Stimulated activated CD4-positive, alpha-beta T cell treated with anti-CD3 and anti-CD28 coated beads, Interleukin-12 subunit alpha, Interleukin-12 subunit beta, amount 100 ng/mL, for 24 hours (primary cell): ENCODE measurements around the gene PEPD.
A peak's percentile ranks its signal among the peaks of the same experiment; 100 is the strongest.

Experiments
- DNase-seq, 2 experiments: peaks; one replicate each; pipeline ENCODE4 v3.0.0-alpha.2; 2020; ENCODE audit warnings: low read depth in 2 of 2

PEPD gene

DNA sequence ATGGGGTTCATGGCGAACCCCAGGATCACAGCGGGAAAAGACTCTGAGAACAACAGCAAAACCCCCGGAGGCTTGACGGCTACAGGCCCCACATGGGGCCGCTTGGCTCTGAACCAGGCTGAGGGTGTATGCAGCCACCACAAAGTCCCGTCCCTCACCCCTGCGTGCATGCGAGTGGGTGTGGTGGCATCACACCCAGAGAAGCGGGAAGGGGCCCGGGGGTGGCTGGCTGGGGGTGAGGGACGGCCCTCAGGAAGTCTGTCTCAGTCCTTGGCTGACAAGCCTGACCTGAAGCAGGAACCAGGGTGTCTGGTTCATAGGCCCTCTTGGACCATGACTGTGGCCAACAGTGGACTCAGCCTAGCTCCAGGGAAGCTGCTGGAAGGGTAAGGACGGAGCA, 113.9 kb downstream of the PEPD start:
- DNase-seq, result no peak

DNA sequence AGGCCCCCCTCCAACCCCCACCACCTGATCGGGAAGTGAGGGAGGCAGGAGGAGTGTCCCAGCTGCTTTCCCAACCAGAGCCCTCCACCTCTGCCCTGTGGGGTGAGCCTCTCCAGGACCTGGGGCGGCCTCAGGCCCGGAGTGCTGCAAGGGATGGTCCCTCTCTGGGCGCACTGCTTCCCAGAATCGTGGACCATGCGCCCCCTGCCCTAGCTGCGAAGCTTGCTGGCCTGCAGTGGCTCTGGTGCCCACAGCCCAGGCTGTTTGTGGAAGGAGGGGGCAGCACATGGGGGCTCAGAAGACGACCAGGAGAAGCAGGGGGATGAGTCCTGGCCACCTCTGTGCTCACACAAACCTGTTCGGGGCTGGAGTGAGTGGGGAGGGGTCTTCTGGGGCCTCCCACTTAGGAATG, 114.4 kb downstream of the PEPD start:
- DNase-seq, result no peak

DNA sequence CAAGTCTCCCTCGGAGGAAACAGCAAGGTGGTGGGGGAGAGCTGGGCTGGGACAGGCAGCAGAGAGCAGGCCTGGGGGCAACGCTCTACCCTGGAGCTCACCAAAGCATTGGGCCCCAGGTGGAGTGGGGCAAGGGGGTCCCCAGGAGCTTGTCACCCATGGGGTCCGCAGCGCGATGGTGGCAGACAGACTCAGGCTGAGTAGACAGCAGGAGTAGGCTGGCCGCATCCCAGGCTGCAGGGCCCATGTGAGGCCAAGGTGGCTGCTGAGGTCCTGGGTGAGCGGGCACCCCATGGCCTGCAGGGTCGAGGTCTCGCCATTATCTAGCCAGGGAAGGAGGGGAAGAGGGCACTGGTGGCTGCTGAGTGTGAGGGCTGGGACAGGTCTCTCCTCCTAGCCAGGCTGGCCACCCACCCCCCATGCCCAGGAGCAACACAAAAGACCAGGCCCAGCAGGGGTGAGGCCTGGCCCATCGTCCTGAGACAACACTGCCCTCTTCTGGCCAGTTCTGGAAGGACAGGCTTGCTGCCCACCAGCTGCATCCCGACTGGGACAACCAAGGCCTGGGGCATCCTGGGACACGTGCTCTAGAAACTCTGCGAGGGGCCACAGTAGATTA, 115.0 kb downstream of the PEPD start:
- DNase-seq, result peak; percentile 67 to 75

DNA sequence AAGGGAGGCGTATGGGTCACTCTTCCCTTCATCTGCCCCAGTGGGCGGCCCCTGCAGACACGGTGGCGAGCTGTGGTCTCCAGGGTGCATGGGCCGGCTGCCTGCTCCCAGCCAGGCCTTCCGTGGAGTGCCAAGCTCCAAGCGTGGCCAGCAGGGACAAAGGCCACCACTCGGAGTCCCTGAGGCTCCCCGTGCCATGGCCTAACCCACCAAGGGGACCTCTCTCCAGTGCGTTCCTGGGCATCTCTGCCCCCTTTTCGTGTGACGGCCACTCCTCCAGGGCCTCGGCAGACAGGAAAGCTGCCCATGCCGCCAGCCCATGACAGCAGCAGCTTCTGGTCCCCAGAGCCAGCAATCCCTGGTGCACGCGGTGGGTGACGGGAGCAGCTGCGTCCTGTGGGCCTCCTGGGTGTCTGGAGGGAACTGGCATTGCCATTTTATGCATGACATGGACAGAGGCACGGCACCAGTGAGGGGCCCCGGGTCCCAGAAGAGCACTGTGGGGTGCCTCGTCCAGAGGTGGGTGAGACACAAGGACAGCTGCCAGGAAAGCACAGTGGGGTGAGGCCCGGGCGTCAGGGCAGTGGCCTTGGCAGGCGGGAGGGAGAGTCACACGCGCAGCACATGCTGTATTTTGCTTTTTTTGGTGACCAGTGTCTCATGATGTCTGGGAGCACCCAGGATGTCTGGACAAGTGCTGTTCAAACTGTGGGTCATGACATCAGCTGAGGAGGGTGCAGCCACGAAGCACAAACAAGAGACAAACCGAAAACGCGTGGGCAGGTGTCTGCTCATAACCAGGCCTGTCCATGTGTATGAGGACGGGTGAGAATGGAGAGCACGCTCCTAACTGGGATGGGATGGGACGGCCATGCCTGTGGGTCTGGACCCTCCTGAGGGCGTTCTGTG, 115.8 kb downstream of the PEPD start:
- no peak for DNase-seq

DNA sequence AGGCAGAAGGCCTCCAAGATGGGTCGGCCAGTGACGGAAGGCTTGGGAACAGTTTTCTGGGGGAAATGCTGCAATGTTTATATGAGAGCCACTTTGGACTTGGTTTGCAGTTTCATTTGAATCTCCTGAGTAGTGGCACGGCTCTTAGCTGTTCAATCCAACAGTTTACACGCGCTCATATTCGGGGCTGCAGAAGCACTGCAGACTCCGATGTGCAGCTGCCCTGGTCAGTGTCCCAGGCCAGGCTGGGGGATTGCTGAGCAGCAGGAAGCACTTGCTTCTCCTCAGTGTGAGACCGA, 116.4 kb downstream of the PEPD start:
- DNase-seq, result no peak

DNA sequence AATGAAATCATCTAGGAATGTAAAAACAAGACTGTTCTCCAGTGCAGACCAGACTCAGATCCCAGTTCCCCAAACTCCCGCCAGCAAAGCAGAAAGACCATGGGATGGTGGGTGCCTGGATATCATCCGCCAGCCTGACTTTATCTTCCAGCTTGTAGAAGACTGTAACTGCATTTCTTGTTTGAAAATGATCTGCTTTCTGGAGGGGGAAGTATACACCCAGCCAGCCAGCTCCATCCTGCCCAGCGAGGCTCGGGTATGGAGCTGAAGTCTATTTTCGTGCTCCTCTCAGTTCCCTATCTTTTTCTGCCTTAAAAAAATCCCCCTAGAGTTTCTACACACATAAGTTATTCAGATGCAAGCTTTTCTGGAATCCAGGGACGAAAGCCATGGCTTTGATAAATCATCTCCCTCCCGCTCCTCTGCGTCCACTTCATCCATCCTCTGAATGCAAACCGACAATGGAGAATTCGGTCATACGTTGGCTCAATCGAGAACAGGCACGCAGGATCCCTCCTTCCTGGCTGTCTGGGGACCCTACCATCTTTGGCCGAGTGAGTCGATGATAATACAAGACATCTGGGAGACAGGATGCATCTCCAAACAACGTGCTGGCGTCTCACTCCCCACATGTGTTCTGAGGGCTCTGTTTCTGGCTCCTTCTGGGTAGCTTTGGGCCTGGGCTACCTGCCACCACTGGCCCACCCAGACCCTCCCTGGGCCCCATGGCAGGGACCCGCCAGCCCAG, 116.9 kb downstream of the PEPD start:
- DNase-seq, result no peak

DNA sequence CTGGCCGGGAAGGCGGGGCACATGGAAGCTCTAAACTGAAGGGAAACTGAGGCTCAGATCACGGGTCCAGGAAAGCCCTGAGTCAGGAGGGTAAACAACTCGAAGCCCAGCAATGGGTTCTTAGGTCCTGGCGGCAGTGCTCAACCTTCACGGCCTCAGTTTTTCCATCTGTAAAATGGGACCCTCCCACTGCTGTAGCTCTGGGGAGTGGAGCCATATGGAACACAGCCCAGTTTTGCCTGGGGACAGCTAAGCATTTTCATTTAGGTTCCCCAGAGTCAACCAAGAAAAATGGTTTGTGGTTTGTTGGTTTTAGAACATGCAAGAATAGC, 117.7 kb downstream of the PEPD start:
- no peak for DNase-seq

DNA sequence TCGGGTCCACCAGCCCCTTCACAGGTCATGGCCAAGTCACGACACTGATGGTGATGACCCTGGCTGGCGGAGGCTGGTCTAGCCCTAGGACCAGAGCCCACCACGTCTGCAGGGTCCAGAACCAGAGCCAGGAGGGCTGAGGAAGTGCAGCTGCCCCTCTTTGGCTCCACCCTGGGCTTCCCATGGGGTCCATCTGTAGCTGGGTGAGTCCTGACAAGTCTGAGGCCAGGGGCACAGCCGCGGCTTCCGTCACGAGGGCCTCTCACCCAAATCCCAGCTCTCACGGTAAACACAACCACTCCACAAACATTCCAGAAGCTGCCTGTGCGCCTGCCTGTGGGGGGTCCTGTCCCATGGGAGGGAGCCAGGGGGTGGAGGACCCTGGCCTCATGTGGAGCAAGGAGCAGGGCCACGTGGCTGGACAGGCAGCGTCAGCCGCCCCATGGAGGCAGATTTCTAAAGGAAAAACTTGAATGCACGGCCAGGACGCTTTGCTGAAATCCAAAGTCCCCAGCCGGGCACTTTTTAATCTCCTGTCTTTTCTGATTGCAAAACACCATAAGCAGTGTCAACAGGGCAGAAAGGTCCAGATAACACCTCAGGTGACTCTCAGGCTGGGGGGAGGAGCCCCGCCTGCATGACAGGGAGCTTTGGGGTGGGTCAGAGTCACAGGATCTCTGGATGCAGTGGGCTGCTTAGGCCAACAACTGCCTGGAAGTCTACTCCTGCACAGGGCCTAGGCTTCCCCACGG, 118.2 kb downstream of the PEPD start:
- no peak for DNase-seq

DNA sequence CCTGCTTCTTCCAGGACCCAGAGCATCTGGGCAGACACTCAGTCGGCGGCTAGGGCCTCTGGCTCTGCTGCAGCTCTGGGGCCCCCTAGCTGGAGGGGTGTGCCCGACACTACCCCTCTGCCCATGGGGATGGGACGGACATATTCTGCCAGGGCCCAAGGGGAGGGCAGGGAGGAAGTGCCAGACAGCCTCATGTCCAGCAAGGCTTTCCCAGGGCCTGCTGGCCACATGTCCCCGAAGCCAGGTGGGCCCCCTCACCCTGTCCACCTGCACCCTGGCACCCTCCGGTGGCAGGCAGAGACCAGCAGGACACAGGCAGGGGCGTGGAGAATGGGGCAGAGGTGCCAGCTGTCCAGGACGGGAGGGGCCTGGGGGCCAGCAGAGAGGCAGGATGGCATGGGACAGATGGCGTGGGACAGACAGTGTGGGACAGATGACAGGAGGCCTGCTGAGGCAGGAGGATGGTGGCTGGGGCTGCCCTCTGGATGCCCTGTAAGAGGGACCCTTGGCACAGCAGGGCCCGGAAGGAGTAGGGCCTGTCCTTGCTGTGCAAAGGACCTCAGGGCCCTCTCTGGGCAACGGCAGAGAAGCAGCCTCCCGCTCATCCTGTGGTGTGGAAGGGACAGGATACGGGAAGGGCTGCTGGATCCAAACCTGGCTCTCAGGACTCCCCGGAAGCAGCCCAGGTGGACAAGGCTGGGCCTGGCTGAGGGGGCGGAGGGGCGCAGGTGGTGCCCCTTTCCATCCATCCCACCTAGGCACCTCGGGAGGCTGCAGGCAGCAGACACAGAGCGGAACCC, 119.0 kb downstream of the PEPD start:
- DNase-seq, result no peak

DNA sequence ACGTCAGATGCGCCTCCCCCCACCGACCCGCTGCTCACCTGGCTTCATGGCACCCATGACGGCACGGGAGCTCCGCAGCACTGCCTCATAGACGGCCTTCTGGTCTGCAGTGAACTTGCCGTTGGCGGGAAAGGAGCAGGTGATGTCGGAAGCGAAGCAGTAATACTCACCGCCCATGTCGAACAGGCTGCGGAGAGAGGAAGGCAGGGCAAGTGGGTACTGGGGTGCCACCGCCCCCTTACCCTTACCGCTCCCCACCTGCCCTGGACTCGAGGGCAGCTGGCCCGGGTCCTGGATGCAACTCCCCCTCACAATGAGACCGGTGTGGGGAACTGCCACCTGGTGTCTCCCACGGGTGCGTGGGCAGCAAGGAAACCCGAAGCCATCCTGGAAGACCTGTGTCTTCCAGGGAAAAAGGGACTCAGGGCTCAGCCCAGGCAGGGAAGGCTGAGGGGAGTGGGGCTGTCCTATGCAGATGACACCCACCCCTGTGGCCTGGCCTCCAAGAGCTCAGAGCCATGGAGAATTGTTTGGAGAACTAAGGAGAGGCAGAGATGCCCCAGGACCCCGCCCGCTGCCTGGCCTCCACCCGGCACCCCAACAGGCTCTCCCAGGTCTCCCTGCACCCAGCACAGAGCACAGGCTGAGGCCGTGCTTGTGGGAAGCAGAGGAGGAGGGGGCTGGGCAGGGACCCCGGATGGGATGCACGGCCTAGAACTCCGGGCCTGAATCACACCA, 119.7 kb downstream of the PEPD start:
- no peak for DNase-seq

DNA sequence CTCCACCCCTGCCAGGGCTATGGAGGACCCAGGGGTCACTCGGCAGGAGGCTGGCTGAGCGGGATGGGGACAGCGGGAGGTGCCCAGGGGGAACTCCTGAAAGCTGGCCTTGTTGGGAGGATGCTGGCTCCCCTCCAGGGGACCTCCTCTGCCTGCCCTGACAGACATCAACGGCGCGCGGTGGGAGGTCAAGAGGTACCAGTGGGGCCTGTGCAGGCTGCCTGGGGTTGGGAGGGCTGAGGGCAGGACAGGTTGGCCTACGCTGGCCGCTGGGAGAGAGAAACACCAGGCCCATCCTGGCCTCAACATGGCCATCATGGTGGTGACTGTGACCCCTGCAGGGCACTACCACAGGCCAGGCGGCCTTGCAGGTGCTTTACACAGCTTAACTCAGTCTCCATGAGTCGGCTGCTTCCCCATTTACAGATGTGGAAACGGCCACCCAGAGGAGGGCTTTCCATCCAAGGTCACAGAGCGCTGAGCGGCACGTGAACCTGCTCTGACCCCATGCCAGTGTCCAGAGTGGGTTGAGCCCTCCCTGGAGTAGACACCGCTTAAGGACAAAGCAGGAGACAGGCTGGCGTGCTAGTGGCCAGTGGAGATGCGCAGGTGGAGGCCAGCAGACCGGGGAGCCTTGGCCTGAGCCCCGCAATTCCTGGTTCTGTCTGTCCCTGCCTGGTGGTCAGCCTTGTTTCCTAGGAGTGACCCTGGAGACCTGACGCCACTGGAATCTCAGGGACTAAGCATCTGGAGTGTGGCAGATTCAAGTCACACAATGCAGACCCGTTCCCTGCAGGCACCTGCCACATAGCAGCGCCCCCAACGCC, 120.5 kb downstream of the PEPD start:
- DNase-seq, result no peak

DNA sequence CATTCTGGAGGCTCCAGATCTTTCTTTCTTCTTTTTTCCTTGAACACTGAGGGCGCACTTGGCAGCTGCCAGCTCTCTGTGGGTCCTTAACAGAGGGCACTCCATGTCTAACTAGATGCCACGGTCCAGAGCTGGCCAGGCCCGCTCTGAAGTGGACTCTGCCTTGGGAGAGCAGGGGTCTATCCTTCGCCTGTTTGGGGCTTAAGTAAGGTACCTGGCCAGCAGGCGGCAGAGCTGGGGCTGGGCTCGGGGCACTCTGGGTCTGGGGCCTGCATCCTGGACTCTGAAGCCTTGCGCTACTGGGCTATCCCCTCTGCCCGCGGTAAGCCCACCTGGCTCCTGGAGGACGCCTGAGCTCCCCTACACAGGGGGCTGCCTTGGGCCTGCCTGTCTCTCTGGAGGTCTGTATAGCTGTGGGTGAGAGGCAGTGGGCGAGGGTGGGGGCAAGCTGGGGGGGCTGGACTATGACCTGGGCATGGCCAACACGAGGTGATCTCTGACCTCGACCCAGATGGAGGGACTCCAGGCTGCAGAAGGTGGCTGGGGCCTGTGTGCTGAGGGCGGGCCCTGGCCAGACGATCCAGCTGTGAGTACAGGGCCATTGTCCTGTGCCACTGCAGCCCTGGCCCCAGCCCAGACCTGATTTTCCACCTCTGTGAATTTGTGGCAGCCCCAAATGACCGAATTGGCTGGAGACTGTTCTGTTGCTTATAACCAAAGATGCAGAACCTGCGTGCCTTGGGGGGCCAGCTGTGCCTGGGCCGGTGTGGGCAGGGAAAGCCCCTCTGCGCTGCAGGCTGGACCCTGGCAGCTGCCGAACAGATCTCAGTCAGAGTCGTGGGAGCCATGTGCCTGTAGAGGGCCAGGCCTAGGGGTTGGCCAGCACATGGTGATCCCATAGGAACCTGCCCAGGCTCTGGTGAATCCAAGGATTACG, 121.6 kb downstream of the PEPD start:
- DNase-seq, result no peak

DNA sequence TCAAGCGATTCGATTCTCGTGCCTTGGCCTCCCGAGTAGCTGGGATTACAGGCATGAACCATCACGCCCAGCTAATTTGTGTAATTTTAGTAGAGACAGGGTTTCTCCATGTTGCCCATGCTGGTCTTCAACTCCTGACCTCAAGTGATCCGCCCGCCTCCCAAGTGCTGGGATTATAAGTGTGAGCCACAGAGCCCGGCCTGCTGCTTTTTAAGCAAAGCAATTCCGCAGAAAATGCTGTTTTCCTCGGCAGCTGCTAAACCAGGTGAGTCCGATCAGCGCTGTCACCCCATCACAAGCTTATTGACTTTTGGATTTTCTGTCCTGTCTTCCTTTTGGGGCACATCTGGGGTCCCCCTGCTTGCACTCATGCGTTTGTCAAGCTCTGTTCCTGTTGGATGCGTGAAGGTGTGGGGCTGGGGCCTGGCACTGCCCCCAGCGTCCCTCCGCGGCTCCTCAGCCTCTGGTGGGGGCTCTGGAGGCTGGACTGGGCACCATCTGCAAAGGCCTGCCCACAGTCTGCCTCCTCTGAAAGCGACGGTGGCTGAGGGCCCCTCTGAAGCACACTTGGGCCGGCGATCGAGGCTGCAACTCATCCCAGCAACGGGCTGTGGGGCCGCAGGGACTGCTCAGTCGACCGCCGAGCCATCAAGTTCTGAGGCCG, 122.4 kb downstream of the PEPD start:
- no peak for DNase-seq

DNA sequence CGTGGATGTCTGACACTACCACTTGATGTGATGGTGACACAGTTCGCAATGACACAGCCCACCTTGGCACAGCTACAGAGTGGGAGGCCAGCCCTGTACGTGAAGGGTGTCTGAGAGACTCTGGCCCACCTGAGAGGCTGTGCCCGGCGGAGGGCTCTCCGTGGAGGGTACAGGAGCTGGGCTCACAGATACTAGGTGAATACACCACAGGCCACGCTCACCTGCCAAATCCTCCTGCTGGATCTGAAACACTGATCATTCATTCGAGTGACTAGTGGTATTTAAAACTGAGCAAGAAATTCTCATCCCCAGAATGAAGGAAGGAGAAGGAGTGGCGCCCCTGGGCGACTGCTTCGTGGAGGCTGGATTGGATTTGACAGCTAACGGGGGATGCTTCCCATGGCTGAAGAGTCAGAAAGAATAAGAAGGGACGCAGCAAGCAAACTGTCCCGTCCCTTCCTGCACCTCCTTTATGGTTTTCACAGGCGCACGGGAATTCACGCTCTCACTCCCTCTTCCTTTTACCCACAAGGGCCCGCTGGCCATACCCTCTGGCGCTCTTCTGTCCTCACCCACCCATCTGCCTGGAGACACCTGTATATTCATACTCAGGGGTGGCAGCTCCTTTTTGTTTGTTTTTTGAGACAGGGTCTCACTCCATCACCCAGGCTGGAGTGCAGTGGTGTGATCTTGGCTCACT, 123.1 kb downstream of the PEPD start:
- no peak for DNase-seq

DNA sequence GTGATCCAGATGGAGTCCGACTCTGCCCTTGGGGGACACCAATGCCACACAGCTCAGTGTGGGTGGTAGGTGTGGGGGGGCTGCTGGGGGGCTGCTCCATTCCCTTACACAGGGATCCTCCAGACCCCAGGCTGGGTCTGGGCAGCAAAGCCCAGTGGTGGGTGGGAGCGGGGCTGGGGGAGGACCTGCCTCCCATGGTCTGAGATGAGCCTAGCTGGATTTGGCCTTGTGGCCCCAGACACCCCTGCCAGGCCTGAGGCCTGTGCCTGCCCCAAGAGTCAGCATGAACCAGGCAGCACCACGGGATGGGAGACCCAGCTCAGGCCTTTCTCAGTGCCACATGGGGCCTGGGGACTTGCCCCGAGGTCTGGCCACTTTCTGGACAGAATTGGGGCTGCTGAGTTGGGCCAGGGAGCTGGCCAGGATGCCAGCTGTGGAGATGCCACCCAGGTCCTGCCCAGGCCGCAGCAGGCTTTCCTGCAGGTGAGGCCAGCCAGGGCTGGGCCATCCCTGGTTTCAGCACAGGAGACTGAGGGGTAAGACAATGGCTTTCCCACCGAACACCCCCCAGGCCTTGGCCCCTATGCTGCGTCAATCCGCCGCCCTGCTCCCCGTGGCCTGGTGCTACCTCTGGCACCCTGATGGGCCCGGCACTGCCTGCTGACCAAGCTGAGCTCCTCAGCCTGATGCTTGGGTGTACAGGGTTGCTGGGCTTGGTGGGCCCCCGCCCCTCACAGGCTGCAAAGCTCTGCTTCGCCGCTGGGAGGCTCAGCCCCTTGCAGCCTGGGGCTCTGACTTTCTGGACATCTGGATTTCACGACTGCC, 123.8 kb downstream of the PEPD start:
- DNase-seq, result no peak

DNA sequence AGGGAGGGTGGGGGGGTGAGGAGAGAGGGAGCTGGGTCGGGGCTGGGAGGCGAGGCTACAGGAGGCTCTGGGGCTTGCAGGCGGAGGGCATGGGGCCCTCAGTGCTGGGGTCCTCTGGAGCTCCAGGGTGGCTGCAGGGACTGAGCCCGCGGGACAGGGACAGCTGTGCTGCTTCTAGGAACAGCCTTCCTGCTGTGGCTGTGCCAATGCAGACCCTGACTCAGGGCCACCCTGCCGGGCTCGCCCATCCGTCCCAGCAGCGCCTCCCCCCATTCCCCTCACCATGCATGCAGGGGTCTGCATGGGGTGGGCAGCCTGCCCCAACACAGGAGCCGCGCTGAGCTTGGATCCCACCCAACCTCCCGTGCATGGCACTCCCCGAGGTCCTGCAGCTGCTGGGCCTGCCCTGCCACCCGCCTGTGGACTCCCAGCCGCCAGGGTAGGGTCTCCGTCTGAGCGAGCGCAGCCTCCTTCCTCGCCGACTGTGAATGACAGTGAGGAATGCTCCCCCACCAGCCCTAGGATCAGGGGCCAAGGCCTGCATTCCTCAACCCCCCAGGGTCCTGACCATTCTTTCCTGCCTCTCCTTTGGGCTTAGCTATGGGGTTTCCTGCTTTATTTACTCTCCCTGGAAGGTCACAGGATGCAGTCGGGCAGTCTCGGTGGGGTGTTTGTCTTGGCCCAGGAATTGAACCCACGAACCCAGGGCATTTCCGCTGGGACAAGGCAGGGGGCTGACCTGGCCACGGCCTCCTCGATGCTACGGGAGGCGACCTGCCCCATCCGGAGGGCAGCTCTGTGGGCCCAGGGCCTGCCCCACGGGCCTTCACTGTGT, 124.7 kb downstream of the PEPD start:
- no peak for DNase-seq
